Liver (tissue), 9 donors: ENCODE data around the gene RBL2. TPM values are rescaled to one million over a fixed set of nuclear protein-coding genes. Genes with fewer than 3 reads are reported as not detected.
A peak's percentile ranks its signal among the peaks of the same experiment; 100 is the strongest.

Experiments
- DNase-seq: peaks from one replicate; pipeline ENCODE4 v3.0.0-alpha.2; 2017; ENCODE audit warnings: low spot score
- H3K27ac ChIP-seq, 2 donors: one replicate each; pipeline ENCODE4 v1.7.0; 2013; ENCODE audit warnings: inconsistent platforms in 2 of 2, low read length in 2 of 2, control low read depth in 1 of 2, low read depth in 1 of 2, mild to moderate bottlenecking in 1 of 2
- H3K27me3 ChIP-seq, 4 donors: one replicate each; pipeline versions ENCODE4 v1.6.1 to v1.7.0; 2013; ENCODE audit warnings: low read length in 3 of 4, inconsistent platforms in 1 of 4, mild to moderate bottlenecking in 1 of 4, moderate library complexity in 1 of 4; ENCODE audit not compliant: control insufficient read depth in 4 of 4, insufficient read depth in 4 of 4
- H3K36me3 ChIP-seq, 4 donors: one replicate each; pipeline versions ENCODE4 v1.6.1 to v1.7.0; 2013; ENCODE audit warnings: low read length in 3 of 4, mild to moderate bottlenecking in 3 of 4, low read depth in 1 of 4, moderate library complexity in 1 of 4; ENCODE audit not compliant: control insufficient read depth in 4 of 4, insufficient read depth in 3 of 4
- H3K4me1 ChIP-seq, 4 donors: one replicate each; pipeline versions ENCODE4 v1.6.1 to v1.7.0; 2013; ENCODE audit warnings: low read length in 3 of 4, mild to moderate bottlenecking in 3 of 4, moderate library complexity in 1 of 4; ENCODE audit not compliant: control insufficient read depth in 4 of 4, insufficient read depth in 4 of 4
- H3K4me3 ChIP-seq, 3 donors: one replicate each; pipeline versions ENCODE4 v1.6.1 to v1.7.0; 2013; ENCODE audit warnings: low read length in 3 of 3, control low read depth in 1 of 3, low read depth in 1 of 3, mild to moderate bottlenecking in 1 of 3
- H3K9ac ChIP-seq, 2 donors: one replicate each; pipeline ENCODE4 v1.7.0; 2013; ENCODE audit warnings: low read length in 2 of 2, mild to moderate bottlenecking in 2 of 2, moderate library complexity in 2 of 2, control low read depth in 1 of 2, low read depth in 1 of 2
- H3K9me3 ChIP-seq, 4 donors: one replicate each; pipeline versions ENCODE4 v1.6.1 to v1.7.0; 2013; ENCODE audit warnings: low read length in 3 of 4; ENCODE audit not compliant: control insufficient read depth in 4 of 4
- ATF3 ChIP-seq: IDR thresholded peaks from 2 replicates; pipeline ENCODE4 v1.6.1; 2016; ENCODE audit warnings: antibody characterized with exemption
- CTCF ChIP-seq: fragments of 150-350 bp; IDR thresholded peaks from 2 replicates; pipeline ENCODE4 v1.5.1; 2017; ENCODE audit warnings: improper control_type of control experiment, low read depth, low read length; ENCODE audit not compliant: missing input control
- EGR1 ChIP-seq, 2 donors: IDR thresholded peaks; 2 replicates each; pipeline ENCODE4 v1.6.1; 2016 to 2018; ENCODE audit warnings: antibody characterized with exemption in 2 of 2, low read depth in 2 of 2
- FOXA1 ChIP-seq: IDR thresholded peaks from 2 replicates; pipeline ENCODE4 v1.6.1; 2016; ENCODE audit warnings: antibody characterized with exemption
- FOXA2 ChIP-seq: IDR thresholded peaks from 2 replicates; pipeline ENCODE4 v1.6.1; 2016; ENCODE audit warnings: antibody characterized with exemption
- GABPA ChIP-seq, 2 donors: IDR thresholded peaks in 1 of 2; conservative IDR thresholded peaks in 1 of 2; 2 replicates each; pipeline ENCODE4 v1.6.1; 2016; ENCODE audit warnings: antibody characterized with exemption in 2 of 2, mild to moderate bottlenecking in 1 of 2, moderate library complexity in 1 of 2
- HNF4A ChIP-seq, 2 donors: conservative IDR thresholded peaks; 2 replicates each; pipeline ENCODE4 v1.6.1; 2016; ENCODE audit warnings: antibody characterized with exemption in 2 of 2, mild to moderate bottlenecking in 2 of 2
- HNF4G ChIP-seq: IDR thresholded peaks from 2 replicates; pipeline ENCODE4 v1.6.1; 2016; ENCODE audit warnings: antibody characterized with exemption
- JUND ChIP-seq, 2 donors: IDR thresholded peaks; 2 replicates each; pipeline ENCODE4 v1.6.1; 2016; ENCODE audit warnings: antibody characterized with exemption in 2 of 2
- MAX ChIP-seq: IDR thresholded peaks from 2 replicates; pipeline ENCODE4 v1.6.1; 2016; ENCODE audit warnings: antibody characterized with exemption
- NR2F2 ChIP-seq: IDR thresholded peaks from 2 replicates; pipeline ENCODE4 v1.6.1; 2016; ENCODE audit warnings: antibody characterized with exemption
- RAD21 ChIP-seq, 2 donors: IDR thresholded peaks; 2 replicates each; pipeline ENCODE4 v1.6.1; 2016; ENCODE audit warnings: antibody characterized with exemption in 2 of 2, mild to moderate bottlenecking in 2 of 2
- REST ChIP-seq: IDR thresholded peaks from 2 replicates; pipeline ENCODE4 v1.6.1; 2016; ENCODE audit warnings: antibody characterized with exemption, mild to moderate bottlenecking
- RXRA ChIP-seq, 2 donors: IDR thresholded peaks; 2 replicates each; pipeline ENCODE4 v1.6.1; 2017 to 2018; ENCODE audit warnings: antibody characterized with exemption in 2 of 2, mild to moderate bottlenecking in 1 of 2
- SP1 ChIP-seq: IDR thresholded peaks from 2 replicates; pipeline ENCODE4 v1.6.1; 2018; ENCODE audit warnings: antibody characterized with exemption, mild to moderate bottlenecking
- TAF1 ChIP-seq: conservative IDR thresholded peaks from 2 replicates; pipeline ENCODE4 v1.6.1; 2016; ENCODE audit warnings: antibody characterized with exemption, mild to moderate bottlenecking
- YY1 ChIP-seq: IDR thresholded peaks from 2 replicates; pipeline ENCODE4 v1.6.1; 2016; ENCODE audit warnings: antibody characterized with exemption, mild to moderate bottlenecking
- ZBTB33 ChIP-seq: IDR thresholded peaks from 2 replicates; pipeline ENCODE4 v1.6.1; 2016; ENCODE audit warnings: antibody characterized with exemption
- WGBS: extraction: QIAGEN DNeasy Blood & Tissue Kit; methylation state at CpG from one replicate; pipeline ENCODE4 v1.1.7; 2013; 5-methylcytosine and 5-hydroxymethylcytosine counted together
- polyA plus RNA-seq, 2 donors: library from polyadenylated mRNA; stranded (reverse) in 1 of 2; unstranded in 1 of 2; fragments of 200-250 nt in 1 of 2; fragments of >200 nt in 1 of 2; fragmentation: Nextera tagmentation in 1 of 2; extraction: Ambion mirVana in 1 of 2; gene quantifications; one replicate each; pipeline versions ENCODE4 v1.2.1 to v1.2.3, GENCODE V29; 2013 to 2015
- total RNA-seq, 2 donors: library from RNA; depleted of rRNA; stranded (reverse); fragments of >200 nt; gene quantifications; one replicate each; pipeline ENCODE4 v1.2.3, GENCODE V29; 2014
- donor health status: healthy.
- donor health status: healthy.
- donor health status: healthy.
- donor health status: healthy.
- donor health status: healthy.

RBL2 gene
- total and polyA plus RNA-seq, 4 donors, result 19.2 to 64.3 (median 28.4) TPM

- peak; percentile 81 for DNase-seq
- Histone ChIP-seq H3K27ac (peak overlapping the region; percentile 98 to 100), H3K4me1 (peaks cover 3 to 28% (median 10%) of the 10 kb centered on the region in 4 donors), H3K4me3 (peak overlapping the region; percentile 72 to 97 (median 91)), H3K36me3 (peaks cover 0 to 3% (median 0%) of the 10 kb centered on the region in 4 donors), H3K9ac (peak overlapping the region; percentile 80 to 84), H3K27me3 (no peaks in the 10 kb centered on the region), H3K9me3 (no peaks in the 10 kb centered on the region)
- no peak for TF ChIP-seq EGR1 (IDR thresholded peaks at IDR 0.05; ENCODE audit: low read depth in 2 of 2)
- TF ChIP-seq FOXA1, result no peak
- peak in 1 of 2 donors; percentile 30 for TF ChIP-seq RAD21 (IDR thresholded peaks at IDR 0.05)
- no peak for TF ChIP-seq JUND (IDR thresholded peaks at IDR 0.05)
- no peak for TF ChIP-seq FOXA2
- no peak for TF ChIP-seq ATF3
- TF ChIP-seq TAF1, result peak; percentile 97
- TF ChIP-seq YY1, result peak; percentile 97
- no peak for TF ChIP-seq HNF4G
- peak; percentile 32 to 59 for TF ChIP-seq RXRA (IDR thresholded peaks at IDR 0.05)
- peak; percentile 37 for TF ChIP-seq MAX
- TF ChIP-seq SP1, result peak; percentile 81
- TF ChIP-seq HNF4A (conservative IDR thresholded peaks at IDR 0.05), result peak; percentile 26 to 39
- TF ChIP-seq ZBTB33, result no peak
- TF ChIP-seq NR2F2, result no peak
- peak; percentile 93 for TF ChIP-seq REST
- TF ChIP-seq CTCF, result no peak
- peak in 1 of 2 donors; percentile 63 for TF ChIP-seq GABPA (IDR thresholded peaks at IDR 0.05 in 1 of 2, conservative IDR thresholded peaks at IDR 0.05 in 1 of 2)
- WGBS, result under 1% methylated on average over 28 of the region's 28 CpGs
These were observed 906 bp downstream of the RBL2 start for GRCh38 chr16:53435066-53435688.
